Measurements from ENCODE around the gene ACAP3.

- TF ChIP-seq CTCF (IDR thresholded peaks at IDR 0.05; ENCODE audit: low read depth, low read length) (no peak), POLR2A (IDR thresholded peaks at IDR 0.05; ENCODE audit: extremely low read depth, insufficient read length) (no peak)
These were observed 7.4 kb downstream of the ACAP3 start for GRCh38 chr1:1300352-1300739.
